OCI-LY1 (cell line): ENCODE data around the gene FNDC3A.

Source experiments
- H2AFZ ChIP-seq: fragments of 200-600 bp; sonication (generic), shearing (Covaris generic); 2 replicates; pipeline ENCODE4 v1.6.0; 2014; ENCODE audit warnings: antibody characterized with exemption, mild to moderate bottlenecking, low read length
- H3F3A ChIP-seq: fragments of 200-600 bp; sonication (generic), shearing (Covaris generic); 2 replicates; pipeline ENCODE4 v1.6.0; 2014; ENCODE audit warnings: mild to moderate bottlenecking, antibody characterized with exemption, low read length, moderate library complexity; ENCODE audit not compliant: insufficient read depth
- H3K27ac ChIP-seq: fragments of 200-600 bp; sonication (generic); 2 replicates; pipeline ENCODE4 v1.5.1; 2014; ENCODE audit warnings: low read length, mixed run types, mild to moderate bottlenecking, low read depth; ENCODE audit not compliant: poor library complexity, severe bottlenecking
- H3K27me3 ChIP-seq: fragments of 200-600 bp; sonication (generic); 2 replicates; pipeline ENCODE4 v1.6.0; 2014; ENCODE audit warnings: antibody characterized with exemption, mild to moderate bottlenecking, low read length, moderate library complexity; ENCODE audit not compliant: insufficient read depth
- H3K36me3 ChIP-seq: fragments of 200-600 bp; sonication (generic); 2 replicates; pipeline ENCODE4 v1.6.1; 2014; ENCODE audit warnings: mild to moderate bottlenecking, antibody characterized with exemption, low read length, moderate library complexity, mixed read lengths; ENCODE audit not compliant: insufficient read depth
- H3K4me1 ChIP-seq: fragments of 200-600 bp; sonication (generic); 2 replicates; pipeline ENCODE4 v1.5.1; 2014; ENCODE audit warnings: mild to moderate bottlenecking, low read length, moderate library complexity; ENCODE audit not compliant: insufficient read depth, severe bottlenecking
- H3K4me2 ChIP-seq: fragments of 200-600 bp; sonication (generic), shearing (Covaris generic); 2 replicates; pipeline ENCODE4 v1.6.1; 2014; ENCODE audit warnings: low read length
- H3K4me3 ChIP-seq: fragments of 200-600 bp; sonication (generic); 2 replicates; pipeline ENCODE4 v1.5.1; 2014; ENCODE audit warnings: low read length, low read depth, mild to moderate bottlenecking, mixed read lengths; ENCODE audit not compliant: poor library complexity, severe bottlenecking
- H3K79me2 ChIP-seq: fragments of 200-600 bp; shearing (Covaris generic); 2 replicates; pipeline ENCODE4 v1.6.1; 2016; ENCODE audit warnings: mixed run types, low read length, mixed read lengths; ENCODE audit not compliant: insufficient read depth
- H3K9ac ChIP-seq: fragments of 200-600 bp; sonication (generic), shearing (Covaris generic); 2 replicates; pipeline ENCODE4 v1.6.1; 2014; ENCODE audit warnings: mild to moderate bottlenecking, low read length, mixed read lengths
- H3K9me2 ChIP-seq: fragments of 200-600 bp; sonication (generic), shearing (Covaris generic); 2 replicates; pipeline ENCODE4 v1.6.1; 2014; ENCODE audit warnings: low read depth, mild to moderate bottlenecking, low read length, mixed read lengths
- H3K9me3 ChIP-seq: fragments of 200-600 bp; shearing (Covaris generic); 2 replicates; pipeline ENCODE4 v1.6.1; 2014; ENCODE audit warnings: low read length, mixed read lengths
- H4K20me1 ChIP-seq: fragments of 200-600 bp; sonication (generic), shearing (Covaris generic); 2 replicates; pipeline ENCODE4 v1.6.0; 2016; ENCODE audit warnings: mild to moderate bottlenecking, low read length; ENCODE audit not compliant: insufficient read depth
- CTCF ChIP-seq: fragments of 200-600 bp; sonication (generic), shearing (Covaris generic); IDR thresholded peaks from 2 replicates; pipeline ENCODE4 v1.5.1; 2017; ENCODE audit warnings: mild to moderate bottlenecking, antibody characterized with exemption, low read length, moderate library complexity, mixed read lengths
- EZH2 ChIP-seq: fragments of 200-600 bp; sonication (generic), shearing (Covaris generic); IDR thresholded peaks from 2 replicates; pipeline ENCODE4 v1.8.0; 2017; ENCODE audit warnings: borderline replicate concordance, mixed run types, mild to moderate bottlenecking, antibody characterized with exemption, low read length, moderate library complexity, mixed read lengths

The FNDC3A gene

GRCh38 chr13:49062297-49062896 lies 86.7 kb downstream of the FNDC3A start:
- Histone ChIP-seq H3K9me3 (no peaks in the 10 kb centered on the region), H3K79me2 (no peaks in the 10 kb centered on the region), H3K27ac (no peak overlapping the region), H4K20me1 (no peaks in the 10 kb centered on the region), H3K4me3 (no peak overlapping the region), H3K36me3 (no peaks in the 10 kb centered on the region), H3K4me1 (peaks cover 6% of the 10 kb centered on the region), H2AFZ (no peak overlapping the region), H3K9ac (no peak overlapping the region), H3F3A (no peaks in the 10 kb centered on the region), H3K9me2 (no peaks in the 10 kb centered on the region), H3K27me3 (no peaks in the 10 kb centered on the region), H3K4me2 (no peak overlapping the region)
- TF ChIP-seq CTCF (no peak), EZH2 (no peak)

- H3K9ac ChIP-seq = no peak overlapping the region
- no peaks in the 10 kb centered on the region for H3K9me2 ChIP-seq
- H3K4me1 ChIP-seq = peaks cover 6% of the 10 kb centered on the region
- H3K79me2 ChIP-seq = no peaks in the 10 kb centered on the region
- H2AFZ ChIP-seq = no peak overlapping the region
- no peaks in the 10 kb centered on the region for H3K27me3 ChIP-seq
- no peaks in the 10 kb centered on the region for H3K9me3 ChIP-seq
- H3K4me3 ChIP-seq = no peak overlapping the region
- no peak overlapping the region for H3K27ac ChIP-seq
- TF ChIP-seq EZH2 = no peak
- no peak for TF ChIP-seq CTCF
- no peaks in the 10 kb centered on the region for H4K20me1 ChIP-seq
- no peaks in the 10 kb centered on the region for H3F3A ChIP-seq
- H3K36me3 ChIP-seq = no peaks in the 10 kb centered on the region
- H3K4me2 ChIP-seq = no peak overlapping the region
Measured at GRCh38 chr13:49063011-49063410, 87.3 kb downstream of the FNDC3A start.

- H3K79me2 ChIP-seq = no peaks in the 10 kb centered on the region
- H3K36me3 ChIP-seq = no peaks in the 10 kb centered on the region
- H3K27me3 ChIP-seq = no peaks in the 10 kb centered on the region
- peaks cover 6% of the 10 kb centered on the region for H3K4me1 ChIP-seq
- TF ChIP-seq CTCF (no peak), EZH2 (no peak)
- no peak overlapping the region for H3K27ac ChIP-seq
- H3F3A ChIP-seq = no peaks in the 10 kb centered on the region
- H3K4me2 ChIP-seq = no peak overlapping the region
- H2AFZ ChIP-seq = no peak overlapping the region
- H3K9me2 ChIP-seq = no peaks in the 10 kb centered on the region
- no peaks in the 10 kb centered on the region for H4K20me1 ChIP-seq
- H3K9ac ChIP-seq = no peak overlapping the region
- no peaks in the 10 kb centered on the region for H3K9me3 ChIP-seq
- H3K4me3 ChIP-seq = no peak overlapping the region
Measured at GRCh38 chr13:49063497-49063896, 87.8 kb downstream of the FNDC3A start.
